Esophagus squamous epithelium (tissue), 4 donors: Measurements from ENCODE around the gene MCU.

Experiments used
- CTCF ChIP-seq, 6 experiments: fragments of 450-650 bp in 4 of 6; fragments of 200-600 bp in 2 of 6; sonication (generic) in 2 of 6; IDR thresholded peaks; one replicate each; pipeline ENCODE4 v1.5.1; 2016 to 2019; ENCODE audit warnings: antibody characterized with exemption in 6 of 6, mild to moderate bottlenecking in 4 of 6, moderate library complexity in 4 of 6
- POLR2A ChIP-seq, 4 donors: fragments of 450-650 bp; IDR thresholded peaks; one replicate each; pipeline ENCODE4 v1.6.1; 2017; ENCODE audit warnings: antibody characterized with exemption in 4 of 4, mild to moderate bottlenecking in 4 of 4, moderate library complexity in 3 of 4

- TF ChIP-seq POLR2A (IDR thresholded peaks at IDR 0.05) (no peak), CTCF (IDR thresholded peaks at IDR 0.05) (no peak)
These were observed 206.7 kb downstream of the MCU start for GRCh38 chr10:72898616-72899015.
